ENCODE data around the gene CKAP2. TPM values are rescaled to one million over a fixed set of nuclear protein-coding genes. Genes with fewer than 3 reads are reported as not detected.
"Not testable (repeated sequence)": the region's sequence is repeated elsewhere in the genome, so short reads cannot be mapped to it uniquely, and the experiment has no call there.

The CKAP2 gene
- total RNA-seq, 2 donors from 2014 or later, result 16.9 to 39.1 TPM

DNA sequence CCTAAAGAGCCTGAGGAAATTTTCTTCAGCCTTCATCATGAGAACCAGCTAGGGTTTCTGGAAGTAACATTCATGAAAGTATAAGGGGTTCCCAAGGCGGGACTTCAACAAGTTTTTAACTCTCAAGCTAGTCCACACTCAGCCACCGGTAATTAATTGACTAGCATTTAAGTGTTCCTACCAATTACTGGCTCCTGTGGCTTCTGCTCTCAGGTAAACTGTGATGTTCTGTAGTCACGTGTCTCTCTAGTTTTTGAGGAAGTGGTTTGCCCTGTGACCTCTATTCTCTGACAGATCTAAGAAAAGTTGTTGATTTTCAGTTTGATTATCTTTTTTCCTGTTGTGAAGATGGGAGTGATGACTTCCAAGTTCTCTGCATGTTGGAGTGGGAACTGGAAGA lies 42.7 kb downstream of the CKAP2 start:
- H3K9ac ChIP-seq (ENCODE audit: low read depth in 2 of 2, low read length in 2 of 2); DNase-seq; H3K9me3 ChIP-seq; H3K36me3 ChIP-seq; H3K4me1 ChIP-seq; H3K4me3 ChIP-seq; intact Hi-C loops (cut with DNase I); H3K27ac ChIP-seq; H3K27me3 ChIP-seq: not testable (repeated sequence)

DNA sequence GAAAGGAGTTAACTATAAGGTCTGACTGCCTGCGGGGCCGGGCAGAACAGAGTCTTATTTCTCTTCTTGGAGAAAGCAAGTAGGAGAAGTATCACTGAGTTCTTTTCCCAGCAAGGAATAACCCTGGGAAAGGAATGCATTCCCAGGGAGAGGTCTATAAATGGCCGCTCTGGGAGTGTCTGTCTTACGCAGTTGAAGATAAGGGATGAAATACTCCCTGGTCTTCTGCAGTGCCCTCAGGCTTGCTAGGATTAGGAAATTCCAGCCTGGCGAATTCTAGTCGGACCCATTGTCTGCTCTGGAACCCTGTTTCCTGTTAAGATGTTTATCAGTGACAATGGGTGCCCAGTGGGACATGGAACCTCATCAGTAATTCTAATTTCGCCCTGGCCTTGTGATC lies 47.0 kb downstream of the CKAP2 start:
- H3K4me3 ChIP-seq; H3K4me1 ChIP-seq; H3K9ac ChIP-seq (ENCODE audit: low read depth in 2 of 2, low read length in 2 of 2); H3K9me3 ChIP-seq; H3K27me3 ChIP-seq; H3K36me3 ChIP-seq; H3K27ac ChIP-seq; DNase-seq; intact Hi-C loops (cut with DNase I): not testable (repeated sequence)

DNA sequence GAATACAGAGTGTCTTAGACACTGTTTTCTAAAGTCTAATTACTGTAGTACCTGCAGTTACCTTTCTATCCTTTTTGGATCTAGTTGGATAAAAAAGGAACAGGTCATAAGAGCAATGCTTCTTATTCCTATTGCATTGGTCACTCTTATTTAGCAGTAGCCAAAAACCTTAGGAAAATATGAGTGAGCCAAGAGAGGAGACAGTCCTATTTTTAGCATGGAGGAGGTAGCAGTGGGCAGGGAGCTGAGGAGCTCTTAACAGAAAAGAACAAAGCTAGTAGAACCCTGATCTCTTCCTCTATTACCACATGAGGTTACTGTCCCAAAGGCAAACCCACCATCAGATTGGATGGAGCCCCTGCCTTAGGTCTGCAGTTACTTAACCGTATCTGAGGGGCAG lies 50.6 kb downstream of the CKAP2 start:
- H3K27ac ChIP-seq; intact Hi-C loops (cut with DNase I); H3K9me3 ChIP-seq; H3K36me3 ChIP-seq; H3K27me3 ChIP-seq; H3K9ac ChIP-seq (ENCODE audit: low read depth in 2 of 2, low read length in 2 of 2); H3K4me1 ChIP-seq; DNase-seq; H3K4me3 ChIP-seq: not testable (repeated sequence)

DNA sequence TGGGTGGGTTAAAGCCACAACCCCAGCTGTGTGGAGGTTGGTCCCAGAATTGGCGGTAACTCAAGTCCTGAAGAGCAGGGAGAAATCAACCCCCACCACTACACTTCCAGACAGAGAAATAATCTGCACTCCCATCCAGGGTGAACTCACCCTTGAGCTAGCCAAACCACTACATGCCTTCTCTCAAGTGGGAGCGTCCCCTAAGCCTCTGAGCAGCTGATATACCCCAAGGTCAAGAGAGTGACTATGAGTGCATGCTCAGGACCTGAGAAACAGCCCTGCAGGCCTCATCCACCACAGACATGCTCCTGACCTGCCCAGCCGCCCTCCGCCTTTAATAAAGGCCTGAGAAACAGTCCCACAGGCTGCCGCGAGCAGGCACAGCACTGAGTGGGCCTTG lies 54.3 kb downstream of the CKAP2 start:
- intact Hi-C loops (cut with DNase I); H3K4me1 ChIP-seq; H3K9ac ChIP-seq (ENCODE audit: low read depth in 2 of 2, low read length in 2 of 2); H3K9me3 ChIP-seq; H3K4me3 ChIP-seq; H3K27ac ChIP-seq; H3K27me3 ChIP-seq; H3K36me3 ChIP-seq; DNase-seq: not testable (repeated sequence)

DNA sequence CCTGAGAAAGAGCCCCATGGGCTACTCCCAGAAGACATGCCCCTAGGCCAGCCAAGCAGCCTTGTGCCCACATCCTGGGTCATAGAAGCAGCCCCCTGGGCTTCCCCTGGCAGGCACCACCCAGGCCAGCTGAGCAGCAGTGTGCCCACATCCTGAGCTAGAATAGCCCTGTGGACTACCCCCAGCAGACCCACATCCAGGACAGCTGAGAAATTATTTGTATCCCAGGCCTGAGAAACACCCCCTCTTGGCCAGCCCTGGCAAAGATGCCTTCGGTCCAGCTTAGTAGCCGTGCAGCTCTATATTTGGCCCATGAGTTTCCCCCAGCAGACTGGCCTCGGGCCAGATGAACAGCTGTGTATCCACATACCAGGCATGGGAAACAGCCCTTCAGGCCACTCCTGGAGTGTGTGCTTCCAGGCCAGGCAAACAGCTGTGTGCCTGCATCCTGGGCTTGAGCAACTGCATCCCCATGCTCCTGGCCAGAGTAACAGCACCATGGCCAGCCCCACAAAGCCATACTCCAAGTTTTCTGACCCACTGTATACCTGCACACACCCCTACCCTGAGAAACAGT lies 55.0 kb downstream of the CKAP2 start:
- H3K4me1 ChIP-seq; intact Hi-C loops (cut with DNase I); H3K9me3 ChIP-seq; H3K36me3 ChIP-seq; DNase-seq; H3K4me3 ChIP-seq; H3K27me3 ChIP-seq; H3K9ac ChIP-seq (ENCODE audit: low read depth in 2 of 2, low read length in 2 of 2); H3K27ac ChIP-seq: not testable (repeated sequence)

DNA sequence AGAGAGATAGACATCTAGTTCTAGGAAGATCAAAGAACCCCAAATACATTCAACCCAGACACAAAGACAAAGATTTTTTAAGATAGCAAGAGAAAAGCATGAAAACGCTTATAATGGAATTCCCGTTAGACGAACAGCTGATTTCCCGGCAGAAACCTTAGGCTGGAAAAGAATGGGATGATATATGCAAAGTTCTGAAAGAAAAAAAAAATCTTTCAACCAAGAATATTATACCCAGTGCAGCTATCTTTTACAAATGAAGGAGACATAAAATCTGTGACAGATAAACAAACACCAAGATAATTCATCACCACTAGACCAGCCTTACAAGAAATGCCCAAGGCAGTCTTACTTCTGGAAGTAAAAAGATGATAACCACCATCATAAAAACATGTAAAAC lies 56.3 kb downstream of the CKAP2 start:
- H3K4me3 ChIP-seq; H3K27me3 ChIP-seq; H3K27ac ChIP-seq; H3K9me3 ChIP-seq; DNase-seq; H3K4me1 ChIP-seq; intact Hi-C loops (cut with DNase I); H3K36me3 ChIP-seq; H3K9ac ChIP-seq (ENCODE audit: low read depth in 2 of 2, low read length in 2 of 2): not testable (repeated sequence)

GRCh38 chr13:52513957-52514596 lies 58.8 kb downstream of the CKAP2 start:
- H3K4me1 ChIP-seq; H3K9me3 ChIP-seq; H3K27me3 ChIP-seq; intact Hi-C loops (cut with DNase I); H3K4me3 ChIP-seq; H3K36me3 ChIP-seq; H3K9ac ChIP-seq (ENCODE audit: low read depth in 2 of 2, low read length in 2 of 2); H3K27ac ChIP-seq; DNase-seq: not testable (repeated sequence)

- H3K9ac ChIP-seq (ENCODE audit: low read depth in 2 of 2, low read length in 2 of 2); H3K27me3 ChIP-seq; H3K27ac ChIP-seq; intact Hi-C loops (cut with DNase I); H3K9me3 ChIP-seq; H3K36me3 ChIP-seq; H3K4me3 ChIP-seq; DNase-seq; H3K4me1 ChIP-seq: not testable (repeated sequence)
Observed at GRCh38 chr13:52523323-52523722, 68.0 kb downstream of the CKAP2 start.

Other genes with a start within 250 kb of the CKAP2 start
- 1 to 10 TPM in 1 of 2 donors, under 1 TPM in 1; 0.79 to 1.8 TPM for gene THSD1, start 49.3 kb upstream of the CKAP2 start, total RNA-seq
- 10 to 100 TPM; 35.2 to 50.7 TPM for gene VPS36, start 4.8 kb upstream of the CKAP2 start, total RNA-seq
- gene HNRNPA1L2, start 187.0 kb downstream of the CKAP2 start, total RNA-seq, result 1 to 10 TPM; 2.5 to 2.7 TPM
- gene SUGT1, start 197.4 kb downstream of the CKAP2 start, total RNA-seq, result 10 to 100 TPM; 45.5 to 60.5 TPM